GM04504 (cell line): ENCODE measurements around the gene MAN1A2.

Experiments
- DNase-seq: peaks from one replicate; pipeline ENCODE4 v3.0.0-alpha.2; 2012; ENCODE audit warnings: low read depth

MAN1A2 gene

DNA sequence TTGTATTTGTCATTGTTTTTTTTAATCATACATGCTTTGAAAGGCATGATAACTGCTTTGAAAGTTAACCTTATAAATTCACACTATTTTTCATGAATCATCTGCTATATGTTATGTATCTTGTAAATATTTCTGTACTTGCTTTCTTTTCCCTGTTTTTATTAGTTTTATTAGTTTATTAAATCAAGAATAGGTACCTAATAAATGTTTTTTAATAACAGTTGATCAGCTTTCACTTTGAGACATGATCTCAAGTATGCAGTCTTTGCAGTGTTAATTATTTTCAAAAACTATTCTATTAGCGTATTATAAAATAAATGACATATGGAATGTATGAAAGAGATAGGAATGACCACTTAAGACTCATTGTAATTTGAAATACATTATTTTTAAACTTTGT, 127.8 kb downstream of the MAN1A2 start:
- no peak for DNase-seq

- no peak for DNase-seq
Observed at GRCh38 chr1:117499071-117499470, 131.8 kb downstream of the MAN1A2 start.

GRCh38 chr1:117500584-117500983, 133.3 kb downstream of the MAN1A2 start:
- DNase-seq = no peak

- DNase-seq = no peak
Observed at GRCh38 chr1:117501281-117501680, 134.0 kb downstream of the MAN1A2 start.

DNA sequence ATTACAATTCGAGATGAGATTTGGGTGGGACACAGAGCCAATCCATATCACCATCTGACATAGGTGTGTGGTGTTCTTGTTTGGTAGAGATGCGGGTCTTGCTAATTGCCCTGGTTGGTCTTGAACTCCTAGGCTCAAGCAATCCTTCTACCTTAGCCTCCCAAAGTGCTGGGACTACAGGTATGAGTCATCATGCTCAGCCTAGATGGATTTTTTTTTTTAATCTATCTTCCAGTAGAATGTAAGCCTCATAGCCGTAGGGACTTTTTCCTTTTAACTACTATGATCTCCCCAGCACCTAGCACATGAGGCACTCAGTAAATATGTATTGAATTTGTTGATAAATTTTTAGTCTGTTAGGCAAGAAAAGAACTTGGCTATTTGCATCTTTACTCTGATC, 144.0 kb downstream of the MAN1A2 start:
- DNase-seq = no peak

DNA sequence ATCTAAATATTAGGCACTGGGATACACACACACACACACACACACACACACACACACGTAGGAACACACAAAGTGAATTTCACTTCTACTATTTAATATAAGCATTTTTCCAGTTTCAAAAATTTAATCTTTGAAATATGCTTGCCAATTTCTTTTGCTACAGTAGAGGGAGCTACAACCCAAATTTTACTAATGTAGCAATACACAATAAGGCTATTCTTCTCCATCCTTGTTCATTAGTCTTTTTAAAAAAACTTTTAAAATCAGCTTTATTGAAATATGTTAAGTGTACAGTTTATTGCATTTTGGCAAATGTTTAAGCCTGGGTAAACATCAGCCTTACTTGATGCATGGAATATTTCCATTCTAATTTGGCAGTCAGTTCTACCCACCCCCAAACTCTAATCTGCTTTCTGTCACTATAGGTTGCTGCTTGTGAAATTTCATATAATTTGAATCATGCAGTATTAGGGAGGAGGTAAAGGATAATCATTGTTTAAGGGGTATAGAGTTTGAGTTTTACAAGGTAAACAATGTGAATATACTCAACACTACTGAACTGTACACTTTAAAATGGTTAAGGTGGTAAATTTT, 145.6 kb downstream of the MAN1A2 start:
- no peak for DNase-seq

- DNase-seq = no peak
Observed at GRCh38 chr1:117523111-117523510, 155.9 kb downstream of the MAN1A2 start.

GRCh38 chr1:117527074-117527473, 159.8 kb downstream of the MAN1A2 start:
- no peak for DNase-seq

- DNase-seq = no peak
Observed at GRCh38 chr1:117527566-117528102, 160.4 kb downstream of the MAN1A2 start.

DNA sequence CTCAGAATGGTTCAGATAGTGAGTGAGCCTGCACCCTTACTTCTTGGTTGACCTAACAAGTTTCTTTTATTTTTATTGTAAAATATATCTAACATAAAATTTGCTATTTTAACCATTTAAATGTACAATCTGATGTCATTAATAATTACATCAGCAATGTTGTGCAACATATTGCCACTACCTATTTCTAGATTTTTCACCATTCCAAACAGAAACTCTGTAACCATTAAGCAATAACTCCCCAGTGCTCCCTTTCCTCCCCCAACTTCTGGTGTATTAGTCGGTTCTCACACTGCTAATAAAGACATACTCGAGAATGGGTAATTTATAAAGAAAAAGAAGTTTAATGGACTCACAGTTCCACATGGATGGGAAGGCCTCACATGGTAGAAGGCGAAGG, 162.4 kb downstream of the MAN1A2 start:
- no peak for DNase-seq

- no peak for DNase-seq
Observed at GRCh38 chr1:117531222-117531621, 164.0 kb downstream of the MAN1A2 start.

DNA sequence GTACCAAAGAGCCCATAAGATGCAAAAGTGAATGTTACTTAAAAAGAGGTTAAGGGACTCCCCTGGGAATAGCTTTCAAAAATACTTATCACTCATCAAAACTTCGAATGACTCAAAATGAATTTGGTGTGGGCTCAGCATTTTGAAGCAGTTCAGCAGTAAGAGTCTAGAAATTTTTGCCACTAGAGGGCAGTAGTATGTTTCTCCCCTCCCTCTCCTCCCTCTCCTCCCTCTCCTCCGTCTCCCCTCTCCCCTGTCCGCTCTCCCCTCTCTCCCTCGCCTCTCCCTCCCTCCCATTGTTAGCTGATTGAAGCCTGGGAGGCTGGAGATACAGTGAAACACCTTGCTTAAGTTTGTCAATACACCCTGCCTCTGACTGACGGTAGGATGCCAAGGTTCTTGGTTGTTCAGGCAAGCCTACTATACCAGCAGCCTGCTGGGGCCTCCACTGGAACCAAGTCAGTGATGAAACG, 167.8 kb downstream of the MAN1A2 start:
- DNase-seq = no peak

DNA sequence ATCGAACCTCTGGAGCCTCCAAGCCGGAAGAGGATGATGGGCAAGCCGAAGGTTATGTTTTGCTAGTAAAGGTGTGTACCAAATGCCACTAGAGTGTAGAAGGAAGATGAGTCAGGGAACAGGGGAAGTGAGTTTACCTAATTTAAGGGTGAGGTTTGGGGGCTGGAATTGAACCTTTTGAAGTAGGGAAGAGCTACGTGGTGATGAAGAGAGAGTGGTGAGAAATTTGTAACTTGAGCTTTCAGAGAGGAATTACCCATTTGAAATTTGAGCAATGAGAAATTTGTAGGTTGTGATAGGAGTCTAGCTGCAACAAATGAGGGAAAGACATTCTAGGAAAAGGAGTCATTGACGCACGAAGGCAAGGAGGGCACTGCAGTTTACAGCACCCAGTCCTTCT, 168.6 kb downstream of the MAN1A2 start:
- DNase-seq = no peak

DNA sequence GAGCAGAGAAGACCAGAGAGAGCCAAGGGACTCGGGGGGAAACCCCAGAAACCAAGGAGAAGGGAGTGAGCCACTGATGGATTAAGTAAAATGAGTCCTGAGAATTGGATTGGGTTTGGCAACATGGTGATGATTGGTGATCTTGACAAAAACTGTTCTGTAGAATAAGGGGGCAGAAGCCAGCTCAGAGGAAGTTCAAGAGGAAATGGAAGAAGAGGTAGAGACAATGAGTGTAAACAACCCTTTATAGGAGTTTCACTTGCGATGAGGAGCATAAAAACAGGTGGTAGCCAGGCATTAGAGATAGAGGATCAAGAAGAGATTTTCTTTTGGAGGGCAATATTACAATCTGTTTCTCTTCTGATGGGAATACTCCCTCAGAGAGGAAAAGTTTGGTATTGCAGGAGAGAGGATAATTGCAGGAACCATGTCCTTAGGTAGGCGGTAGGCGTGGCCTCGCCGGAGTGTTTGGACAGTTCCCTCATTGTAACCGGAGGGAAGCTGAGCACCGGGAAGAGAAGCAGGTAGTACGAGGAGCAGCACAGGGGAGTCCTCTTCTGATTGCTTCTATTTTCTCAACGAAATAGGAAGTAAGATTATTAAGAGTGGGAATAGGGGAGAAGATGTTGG, 170.2 kb downstream of the MAN1A2 start:
- no peak for DNase-seq

DNA sequence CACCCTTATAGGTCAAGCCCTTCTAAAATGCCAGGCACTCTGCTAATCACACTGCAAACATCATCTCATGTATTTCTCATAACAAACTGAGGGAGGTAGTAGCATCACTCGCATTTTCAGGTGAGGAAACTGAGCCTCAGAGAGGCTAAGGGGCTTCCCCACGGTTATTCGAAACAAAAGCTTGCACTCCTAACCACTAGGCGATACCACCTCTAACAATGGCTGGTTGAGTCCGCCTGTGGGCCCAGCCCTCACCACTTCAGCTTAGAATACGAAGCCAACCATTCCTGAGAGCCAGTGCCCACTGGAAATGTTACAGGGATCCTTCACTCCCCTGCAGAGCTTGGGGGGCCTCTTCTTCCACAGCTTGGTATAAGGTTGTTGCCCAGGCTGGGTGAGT, 173.3 kb downstream of the MAN1A2 start:
- DNase-seq = no peak

DNA sequence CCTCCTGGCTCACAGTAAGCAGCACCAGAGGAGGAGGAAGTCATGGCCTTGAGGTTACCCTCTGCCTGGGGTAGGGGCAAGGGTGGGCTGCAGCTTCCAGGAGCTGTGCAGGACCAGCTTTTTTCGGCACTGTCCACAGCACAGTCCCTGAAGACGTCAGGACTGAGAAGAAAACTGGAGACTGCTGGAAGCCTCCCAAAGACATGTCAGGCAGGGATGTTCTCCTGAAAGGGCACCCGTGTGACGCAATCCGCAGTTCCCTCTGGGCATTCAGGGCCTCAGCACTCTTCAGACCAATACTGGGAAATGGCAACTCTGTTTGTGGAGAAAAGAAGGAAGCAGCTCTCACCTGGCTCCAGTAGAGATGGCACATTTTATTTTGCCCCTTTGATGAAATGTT, 173.8 kb downstream of the MAN1A2 start:
- no peak for DNase-seq

- DNase-seq = no peak
Observed at GRCh38 chr1:117541585-117541984, 174.3 kb downstream of the MAN1A2 start.

DNA sequence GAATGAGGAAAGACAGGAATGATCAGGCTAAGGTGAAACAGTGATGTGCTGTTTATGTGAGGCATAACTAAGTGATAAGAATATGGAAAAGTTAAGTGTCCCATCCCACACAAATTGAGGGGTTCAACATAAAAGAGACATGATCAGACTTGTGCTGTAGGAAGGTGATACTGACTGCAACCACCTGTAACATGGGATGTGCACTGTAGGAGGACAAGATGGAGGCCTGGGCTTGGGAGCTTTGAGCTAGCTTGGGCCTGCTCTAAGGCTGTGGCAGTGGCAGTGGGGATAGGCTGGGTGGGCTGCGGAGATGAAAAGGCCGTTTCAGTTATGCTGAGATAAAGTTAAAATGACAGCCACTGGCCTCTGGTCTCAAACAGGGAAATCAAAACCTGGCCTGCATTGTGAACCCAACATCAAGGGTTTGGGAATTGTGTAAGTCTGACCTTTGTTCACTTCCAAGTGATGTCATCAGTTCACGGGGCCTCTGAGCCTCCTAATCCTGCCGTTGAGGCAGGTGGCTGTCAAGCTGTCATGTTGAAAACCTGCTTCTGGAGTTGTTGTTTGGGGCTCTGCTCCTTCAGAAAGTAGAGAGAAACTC, 177.4 kb downstream of the MAN1A2 start:
- no peak for DNase-seq

- DNase-seq = no peak
Observed at GRCh38 chr1:117546467-117546866, 179.2 kb downstream of the MAN1A2 start.

GRCh38 chr1:117553471-117553870, 186.2 kb downstream of the MAN1A2 start:
- DNase-seq = no peak

GRCh38 chr1:117555806-117556205, 188.6 kb downstream of the MAN1A2 start:
- no peak for DNase-seq

GRCh38 chr1:117556341-117556740, 189.1 kb downstream of the MAN1A2 start:
- DNase-seq = no peak

- no peak for DNase-seq
Observed at GRCh38 chr1:117556976-117557375, 189.7 kb downstream of the MAN1A2 start.
